Naive thymus-derived CD8-positive, alpha-beta T cell (primary cell): ENCODE measurements around the gene TRAK2. TPM values are rescaled to one million over a fixed set of nuclear protein-coding genes. Genes with fewer than 3 reads are reported as not detected.
"Not testable (repeated sequence)": the region's sequence is repeated elsewhere in the genome, so short reads cannot be mapped to it uniquely, and the experiment has no call there.

Experiments used
- ATAC-seq, 2 donors: fragments of 150-1000 bp; cut with Tn5 transposase in 1 of 2; sonication (Bioruptor Pico), chemical (Tn5 transposase) in 1 of 2; 1 replicate in 1 of 2; 2 replicates in 1 of 2; pipeline ENCODE4 v1.10.0; 2021; ENCODE audit warnings: mild to moderate bottlenecking in 2 of 2, moderate library complexity in 2 of 2
- POLR2A ChIA-PET: fragments of 350-600 bp; sonication (Branson Sonifier 250); formaldehyde crosslinking; loops from one replicate; lab custom pipeline; 2021; ENCODE audit warnings: antibody characterized with exemption; lab: Charles Lee
- DNase-seq, 10 donors: peaks; one replicate each; pipeline versions ENCODE4 v3.0.0 to v3.0.0-alpha.2; 2020 to 2022
- H3K27ac Mint-ChIP-seq, 10 donors: one replicate each; pipeline ENCODE4 v1.8.0; 2020 to 2022; ENCODE audit warnings: mild to moderate bottlenecking in 10 of 10, mixed read lengths in 10 of 10, moderate library complexity in 4 of 10, inconsistent platforms in 1 of 10
- H3K27me3 Mint-ChIP-seq, 5 donors: one replicate each; pipeline ENCODE4 v1.8.0; 2021 to 2022; ENCODE audit warnings: mixed read lengths in 5 of 5
- H3K36me3 Mint-ChIP-seq, 3 donors: one replicate each; pipeline ENCODE4 v1.8.0; 2020 to 2022; ENCODE audit warnings: mixed read lengths in 3 of 3, mild to moderate bottlenecking in 2 of 3, inconsistent platforms in 1 of 3
- H3K4me1 Mint-ChIP-seq, 4 donors: one replicate each; pipeline ENCODE4 v1.8.0; 2021 to 2022; ENCODE audit warnings: mixed read lengths in 4 of 4
- H3K4me3 Mint-ChIP-seq, 10 donors: one replicate each; pipeline ENCODE4 v1.8.0; 2020 to 2022; ENCODE audit warnings: mild to moderate bottlenecking in 10 of 10, mixed read lengths in 10 of 10, moderate library complexity in 6 of 10, inconsistent platforms in 1 of 10
- H3K9me3 Mint-ChIP-seq, 9 donors: one replicate each; pipeline ENCODE4 v1.8.0; 2020 to 2022; ENCODE audit warnings: mixed read lengths in 9 of 9, mild to moderate bottlenecking in 3 of 9, inconsistent platforms in 1 of 9, moderate library complexity in 1 of 9
- polyA plus RNA-seq, 3 donors: library from polyadenylated mRNA; unstranded; fragments of 300-500 nt; fragmentation: Illumina TruSeq; gene quantifications; one replicate each; pipeline ENCODE4 v1.2.3, GENCODE V29; 2021
- total RNA-seq, 8 experiments: library from RNA in 2 of 8; stranded (reverse) in 2 of 8; gene quantifications; one replicate each; pipeline ENCODE4 v1.2.3 and lab custom pipeline; 2021 to 2026

Gene TRAK2
- total RNA-seq (10 to 100 TPM; 36.5 to 37.9 TPM), polyA plus RNA-seq (10 to 100 TPM; 20.9 to 30.7 (median 24.7) TPM), total RNA-seq (lab: John Stamatoyannopoulos, UW) (58.5 to 130 (median 98.7) reads per million in 6 experiments)

DNA sequence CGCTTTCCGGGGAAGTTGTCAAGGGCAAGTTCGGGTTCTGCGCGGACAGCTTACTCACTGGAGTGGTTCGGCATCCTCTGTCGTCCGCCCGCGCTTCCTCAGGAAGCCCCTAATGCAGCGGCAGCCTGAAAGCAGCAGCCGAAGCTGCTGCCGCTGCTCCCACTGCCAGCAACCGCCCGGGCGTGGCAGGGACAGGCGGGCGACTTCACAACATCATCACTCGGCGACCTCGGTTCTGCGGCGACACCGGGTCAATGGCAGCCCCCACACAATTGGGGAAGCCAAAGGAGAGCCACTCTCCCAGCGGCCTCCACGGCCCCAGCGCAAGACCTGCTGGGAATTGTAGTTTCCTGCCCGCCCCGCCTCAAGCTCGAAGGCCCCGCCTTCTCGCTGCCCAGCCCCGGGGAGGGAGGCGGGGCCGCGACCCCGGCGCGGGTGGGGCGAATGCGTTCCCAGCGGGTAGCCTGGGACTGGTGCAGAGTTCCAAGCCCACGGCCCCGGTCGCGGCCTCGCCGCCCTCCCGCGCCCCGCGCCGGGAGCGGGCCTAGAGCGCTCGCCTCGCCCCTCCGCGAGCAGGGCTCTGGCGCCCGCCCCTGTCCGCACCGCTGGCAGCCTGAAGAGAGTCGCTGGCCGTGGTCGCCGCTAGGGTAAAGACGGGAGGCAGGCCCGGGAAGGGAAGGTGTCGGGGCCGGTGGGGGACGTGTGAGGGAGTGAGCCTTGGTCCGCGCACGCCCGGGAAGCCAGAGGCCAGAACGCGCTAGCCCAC, at the start of gene TRAK2, which contains the start of gene STRADB:
Gene TRAK2, minus strand, starts transcription at position 167 of the 766 bp plus-strand sequence. CDS start 30,951 bp downstream, outside the sequence.
Gene STRADB, plus strand, starts transcription at position 449 of the 766 bp plus-strand sequence. CDS start 3,101 bp downstream, outside the sequence.
- POLR2A ChIA-PET, result interaction anchor here (0.6 to 2.3 kb wide), 22 partner anchors 10 to 587 kb away, joined by 3 to 15 read pairs (median 4); partner anchors contain the start of genes ALS2, CASP10, CASP8 and CFLAR
- Mint-ChIP-seq H3K9me3 (no peaks in the 10 kb centered on the region), H3K27me3 (no peaks in the 10 kb centered on the region), H3K27ac (peak within 1 kb of the TSS; percentile 84 to 98 (median 96)), H3K4me1 (peaks cover 19 to 57% (median 50%) of the 10 kb centered on the region in 4 donors), H3K4me3 (peak within 1 kb of the TSS; percentile 67 to 98 (median 95)), H3K36me3 (peaks cover 0 to 10% (median 0%) of the 10 kb centered on the region in 3 donors)
- peak; percentile 90 to 97 (median 94) for DNase-seq
- peak; percentile 85 to 87 for ATAC-seq

DNA sequence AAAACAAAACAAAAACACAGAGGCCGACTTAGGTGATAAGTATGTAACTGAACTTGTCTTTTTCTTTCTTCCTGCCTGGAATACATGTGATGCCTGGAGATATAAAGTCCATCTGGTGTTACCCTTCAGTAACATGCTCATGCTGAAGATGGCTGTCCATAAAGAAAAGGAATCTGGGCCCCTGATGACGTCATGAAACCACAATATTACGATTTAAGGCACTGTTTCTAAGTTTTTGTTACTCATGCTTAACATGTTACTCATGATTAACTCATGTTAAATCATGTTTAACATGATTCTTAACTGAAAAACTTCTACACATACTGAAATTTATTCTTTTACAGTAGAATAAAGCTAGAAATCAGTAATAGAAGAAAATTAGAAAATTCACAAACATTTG, 49.3 kb upstream of the TRAK2 start:
- Mint-ChIP-seq H3K4me3 (no peak overlapping the region), H3K27ac (no peak overlapping the region), H3K27me3 (peaks cover 0 to 2% (median 0%) of the 10 kb centered on the region in 5 donors), H3K9me3 (peaks cover 14 to 36% (median 25%) of the 10 kb centered on the region in 9 donors), H3K4me1 (no peaks in the 10 kb centered on the region), H3K36me3 (peaks cover 8 to 30% (median 24%) of the 10 kb centered on the region in 3 donors)
- ATAC-seq (no peak), DNase-seq (no peak)
- POLR2A ChIA-PET, result no interaction called here

DNA sequence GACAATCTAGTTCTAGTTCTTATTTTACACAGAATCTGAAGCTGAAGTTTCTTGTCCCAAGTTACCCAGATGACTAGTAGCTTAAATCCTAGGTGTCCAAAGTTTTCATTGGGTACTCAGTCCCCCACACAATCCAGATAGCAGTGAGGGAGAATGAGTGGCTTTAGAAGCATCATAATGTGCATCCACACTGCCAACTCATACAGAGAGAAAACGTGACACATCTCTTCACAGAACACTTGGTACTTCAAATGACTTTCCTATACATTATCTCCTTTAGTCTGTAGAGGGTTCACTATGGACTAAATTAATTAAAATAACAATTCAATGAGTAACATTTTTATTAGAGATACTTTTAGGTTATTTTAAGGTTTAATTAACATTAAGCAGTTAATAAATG, 45.5 kb upstream of the TRAK2 start:
- no peak overlapping the region for H3K27ac Mint-ChIP-seq
- H3K27me3 Mint-ChIP-seq, result peaks cover 0 to 2% (median 0%) of the 10 kb centered on the region in 5 donors
- peaks cover 0 to 8% (median 4%) of the 10 kb centered on the region in 9 donors for H3K9me3 Mint-ChIP-seq
- no peaks in the 10 kb centered on the region for H3K4me1 Mint-ChIP-seq
- peaks cover under 1 to 11% (median 11%) of the 10 kb centered on the region in 3 donors for H3K36me3 Mint-ChIP-seq
- DNase-seq, result no peak
- POLR2A ChIA-PET, result no interaction called here
- H3K4me3 Mint-ChIP-seq, result no peak overlapping the region
- no peak for ATAC-seq

DNA sequence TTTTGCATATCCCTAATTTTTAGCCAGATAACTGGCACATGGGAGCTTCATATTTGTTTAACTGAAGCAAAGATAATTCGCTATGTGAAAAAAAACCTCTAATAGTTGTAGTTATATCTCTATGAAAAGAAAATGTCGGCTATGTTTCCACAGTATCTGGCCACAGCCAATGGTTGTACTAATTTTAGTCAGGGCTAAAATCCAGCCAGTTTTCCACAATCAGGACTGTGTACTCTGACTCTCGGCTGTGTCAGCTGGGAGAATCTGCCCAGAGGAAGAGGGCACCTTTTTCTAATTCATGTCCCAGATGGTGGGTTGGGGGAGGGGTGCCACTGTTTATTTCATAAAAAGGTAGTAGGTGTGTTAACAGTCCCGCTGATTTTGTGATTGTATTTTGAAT, 39.0 kb upstream of the TRAK2 start:
- peaks cover 0 to 2% (median 0%) of the 10 kb centered on the region in 5 donors for H3K27me3 Mint-ChIP-seq
- no peak overlapping the region for H3K4me3 Mint-ChIP-seq
- POLR2A ChIA-PET, result no interaction called here
- no peaks in the 10 kb centered on the region for H3K4me1 Mint-ChIP-seq
- H3K27ac Mint-ChIP-seq, result no peak overlapping the region
- no peak for ATAC-seq
- H3K36me3 Mint-ChIP-seq, result peaks cover 0 to 3% (median 0%) of the 10 kb centered on the region in 3 donors
- H3K9me3 Mint-ChIP-seq, result no peaks in the 10 kb centered on the region
- no peak for DNase-seq

- peaks cover 0 to 2% (median 0%) of the 10 kb centered on the region in 4 donors for H3K4me1 Mint-ChIP-seq
- H3K4me3 Mint-ChIP-seq, result no peak overlapping the region
- H3K36me3 Mint-ChIP-seq, result peaks cover 5 to 19% (median 14%) of the 10 kb centered on the region in 3 donors
- DNase-seq (no peak), ATAC-seq (no peak)
- POLR2A ChIA-PET, result no interaction called here
- H3K27me3 Mint-ChIP-seq, result no peaks in the 10 kb centered on the region
- H3K9me3 Mint-ChIP-seq, result peaks cover 0 to 6% (median 0%) of the 10 kb centered on the region in 9 donors
- H3K27ac Mint-ChIP-seq, result peak overlapping the region in 2 of 10 donors; percentile 14
These were observed 33.5 kb upstream of the TRAK2 start for GRCh38 chr2:201484805-201485204.

DNA sequence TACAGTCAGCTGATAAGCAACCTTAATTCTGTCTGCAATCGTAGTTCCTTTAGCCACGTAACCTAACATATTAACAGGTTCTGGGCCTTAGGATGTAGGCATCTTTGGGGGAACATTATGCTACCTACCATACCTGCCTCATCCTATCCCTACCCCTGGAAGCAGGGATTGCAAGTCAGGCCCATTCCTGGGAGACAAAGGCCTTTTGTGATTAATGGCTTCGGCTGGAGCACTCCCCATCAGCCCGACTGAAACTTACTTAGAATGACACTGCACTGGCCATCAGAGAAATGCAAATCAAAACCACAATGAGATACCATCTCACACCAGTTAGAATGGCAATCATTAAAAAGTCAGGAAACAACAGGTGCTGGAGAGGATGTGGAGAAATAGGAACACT, 32.5 kb upstream of the TRAK2 start:
- ATAC-seq, H3K27ac Mint-ChIP-seq, H3K27me3 Mint-ChIP-seq, H3K4me1 Mint-ChIP-seq, H3K4me3 Mint-ChIP-seq, H3K9me3 Mint-ChIP-seq, DNase-seq, POLR2A ChIA-PET: not testable (repeated sequence)
- H3K36me3 Mint-ChIP-seq, result peaks cover 5 to 26% (median 14%) of the 10 kb centered on the region in 3 donors

DNA sequence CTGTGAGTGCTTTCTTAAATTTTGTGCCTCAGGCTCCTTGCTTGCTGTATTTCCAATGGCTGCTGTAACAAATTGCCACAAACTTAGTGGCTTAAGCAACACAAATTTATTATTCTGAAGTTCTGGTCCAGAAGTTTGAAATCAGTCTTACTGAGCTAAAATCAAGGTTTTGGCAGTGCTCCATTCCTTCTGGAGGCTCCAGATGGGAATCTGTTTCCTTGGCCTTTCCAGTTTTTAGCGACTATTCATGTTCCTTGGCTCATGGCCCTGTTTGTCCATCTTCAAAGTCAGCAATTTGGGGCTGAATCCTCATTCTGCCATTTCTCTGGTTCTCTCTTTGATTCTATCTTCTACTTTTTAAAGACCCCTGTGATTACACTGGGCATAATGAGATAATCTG, 32.1 kb upstream of the TRAK2 start:
- no peaks in the 10 kb centered on the region for H3K27me3 Mint-ChIP-seq
- DNase-seq, result no peak
- POLR2A ChIA-PET, result no interaction called here
- peaks cover 0 to 6% (median 0%) of the 10 kb centered on the region in 9 donors for H3K9me3 Mint-ChIP-seq
- peaks cover 5 to 30% (median 18%) of the 10 kb centered on the region in 3 donors for H3K36me3 Mint-ChIP-seq
- H3K4me3 Mint-ChIP-seq, result no peak overlapping the region
- H3K4me1 Mint-ChIP-seq, result peaks cover 0 to 2% (median 0%) of the 10 kb centered on the region in 4 donors
- no peak for ATAC-seq
- no peak overlapping the region for H3K27ac Mint-ChIP-seq

- DNase-seq (no peak), ATAC-seq (no peak)
- no peaks in the 10 kb centered on the region for H3K27me3 Mint-ChIP-seq
- H3K27ac Mint-ChIP-seq, result no peak overlapping the region
- POLR2A ChIA-PET, result no interaction called here
- H3K36me3 Mint-ChIP-seq, result peaks cover 5 to 37% (median 22%) of the 10 kb centered on the region in 3 donors
- H3K4me3 Mint-ChIP-seq, result no peak overlapping the region
- peaks cover 0 to 2% (median 0%) of the 10 kb centered on the region in 4 donors for H3K4me1 Mint-ChIP-seq
- peaks cover 0 to 6% (median 0%) of the 10 kb centered on the region in 9 donors for H3K9me3 Mint-ChIP-seq
These were observed 31.3 kb upstream of the TRAK2 start for GRCh38 chr2:201482543-201482942.

- no peak for ATAC-seq
- H3K27me3 Mint-ChIP-seq, result no peaks in the 10 kb centered on the region
- H3K4me3 Mint-ChIP-seq, result no peak overlapping the region
- H3K27ac Mint-ChIP-seq, result peak overlapping the region in 1 of 10 donors; percentile 19
- POLR2A ChIA-PET, result no interaction called here
- peaks cover 0 to 6% (median 0%) of the 10 kb centered on the region in 4 donors for H3K4me1 Mint-ChIP-seq
- H3K36me3 Mint-ChIP-seq, result peaks cover 21 to 81% (median 65%) of the 10 kb centered on the region in 3 donors
- H3K9me3 Mint-ChIP-seq, result no peaks in the 10 kb centered on the region
- DNase-seq, result no peak
These were observed 21.2 kb upstream of the TRAK2 start for GRCh38 chr2:201472411-201472810.

GRCh38 chr2:201471732-201472393, 20.6 kb upstream of the TRAK2 start:
- POLR2A ChIA-PET, result no interaction called here
- H3K27ac Mint-ChIP-seq, result no peak overlapping the region
- H3K36me3 Mint-ChIP-seq, result peaks cover 21 to 80% (median 67%) of the 10 kb centered on the region in 3 donors
- no peak for DNase-seq
- H3K27me3 Mint-ChIP-seq, result no peaks in the 10 kb centered on the region
- H3K4me1 Mint-ChIP-seq, result peaks cover 0 to 6% (median 0%) of the 10 kb centered on the region in 4 donors
- no peak for ATAC-seq
- no peaks in the 10 kb centered on the region for H3K9me3 Mint-ChIP-seq
- H3K4me3 Mint-ChIP-seq, result no peak overlapping the region

DNA sequence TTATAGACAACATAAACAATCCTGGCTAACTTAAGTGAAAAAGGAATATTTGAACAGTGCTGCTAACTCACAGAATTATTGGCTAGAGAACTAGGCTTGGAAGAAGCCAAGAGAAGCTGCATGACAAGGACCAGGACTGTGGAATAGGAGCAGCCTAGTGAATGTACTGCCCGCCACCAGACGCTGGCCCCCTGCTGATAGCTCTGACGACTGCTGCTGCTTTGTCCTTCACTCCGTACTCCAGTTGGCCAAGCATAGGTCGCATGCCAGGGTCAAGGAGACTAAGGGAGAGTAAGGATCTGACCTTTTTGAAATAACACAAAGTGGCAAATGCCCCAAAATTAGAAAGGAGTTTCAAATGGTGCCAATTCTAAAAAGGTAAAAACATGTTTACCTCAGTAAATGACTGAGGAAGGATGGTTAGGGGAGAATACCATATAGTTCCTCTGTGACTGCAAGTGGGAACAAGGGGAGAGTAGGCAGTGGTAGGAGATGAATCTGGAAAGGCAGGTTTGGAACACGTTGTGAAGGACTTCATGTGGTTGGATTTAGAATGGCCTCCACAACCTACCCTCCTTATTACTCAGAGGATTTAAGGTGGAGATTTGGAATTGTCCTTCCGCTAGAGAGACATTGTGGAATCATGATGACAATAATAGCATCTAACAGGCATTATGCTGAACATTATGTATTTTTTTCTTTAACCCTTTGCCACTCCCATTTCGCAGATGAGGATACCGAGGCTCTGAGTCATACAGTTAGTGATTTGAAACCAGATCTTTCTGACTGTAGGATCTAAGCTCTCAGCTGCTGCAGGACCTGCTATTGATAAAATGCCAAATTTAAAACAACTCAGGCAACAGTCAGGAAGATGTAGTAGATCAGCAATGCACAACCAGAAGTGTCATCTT, 19.8 kb upstream of the TRAK2 start:
- POLR2A ChIA-PET, result no interaction called here
- DNase-seq (no peak), ATAC-seq (no peak)
- H3K9me3 Mint-ChIP-seq, result no peaks in the 10 kb centered on the region
- peaks cover 0 to 6% (median 0%) of the 10 kb centered on the region in 4 donors for H3K4me1 Mint-ChIP-seq
- no peaks in the 10 kb centered on the region for H3K27me3 Mint-ChIP-seq
- H3K4me3 Mint-ChIP-seq, result no peak overlapping the region
- no peak overlapping the region for H3K27ac Mint-ChIP-seq
- peaks cover 21 to 81% (median 71%) of the 10 kb centered on the region in 3 donors for H3K36me3 Mint-ChIP-seq

DNA sequence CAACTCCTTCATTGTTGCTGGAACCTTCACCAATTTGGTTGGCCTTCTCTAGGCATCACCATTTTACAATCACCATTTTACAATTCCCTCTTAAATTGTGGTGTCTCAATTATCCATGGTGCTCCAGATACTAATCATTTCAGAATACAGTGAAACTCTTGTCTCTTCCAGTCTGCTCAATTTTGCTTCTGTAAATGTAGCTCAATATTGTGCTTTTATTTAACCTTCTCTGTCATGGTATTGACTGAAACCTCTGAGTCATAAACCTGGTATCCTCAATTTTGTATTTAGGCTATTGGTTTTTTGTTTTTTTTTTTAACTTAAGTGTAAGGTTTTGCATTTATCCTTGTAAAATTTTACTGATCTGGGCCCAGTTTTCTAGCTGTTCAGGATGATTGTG, 16.4 kb upstream of the TRAK2 start:
- H3K9me3 Mint-ChIP-seq, result no peaks in the 10 kb centered on the region
- H3K4me1 Mint-ChIP-seq, result peaks cover 0 to 11% (median 0%) of the 10 kb centered on the region in 4 donors
- no peak for DNase-seq
- H3K27ac Mint-ChIP-seq, result peak overlapping the region in 1 of 10 donors; percentile 32
- H3K4me3 Mint-ChIP-seq, result no peak overlapping the region
- no peaks in the 10 kb centered on the region for H3K27me3 Mint-ChIP-seq
- peaks cover 21 to 76% (median 65%) of the 10 kb centered on the region in 3 donors for H3K36me3 Mint-ChIP-seq
- POLR2A ChIA-PET, result interaction anchor here (1.0 kb wide), 1 partner anchor 16 kb away, joined by 3 read pairs; the partner anchor contains the start of genes STRADB and TRAK2
- no peak for ATAC-seq
